Measurements from ENCODE around the gene LCN6. TPM values are rescaled to one million over a fixed set of nuclear protein-coding genes. Genes with fewer than 3 reads are reported as not detected.
A peak's percentile ranks its signal among the peaks of the same experiment; 100 is the strongest.

LCN6 gene
- total and polyA plus RNA-seq, 10 of the 15 experiments (the other 5 are each of a cell fraction or from before 2014, with no cell fraction given) = not detected

DNA sequence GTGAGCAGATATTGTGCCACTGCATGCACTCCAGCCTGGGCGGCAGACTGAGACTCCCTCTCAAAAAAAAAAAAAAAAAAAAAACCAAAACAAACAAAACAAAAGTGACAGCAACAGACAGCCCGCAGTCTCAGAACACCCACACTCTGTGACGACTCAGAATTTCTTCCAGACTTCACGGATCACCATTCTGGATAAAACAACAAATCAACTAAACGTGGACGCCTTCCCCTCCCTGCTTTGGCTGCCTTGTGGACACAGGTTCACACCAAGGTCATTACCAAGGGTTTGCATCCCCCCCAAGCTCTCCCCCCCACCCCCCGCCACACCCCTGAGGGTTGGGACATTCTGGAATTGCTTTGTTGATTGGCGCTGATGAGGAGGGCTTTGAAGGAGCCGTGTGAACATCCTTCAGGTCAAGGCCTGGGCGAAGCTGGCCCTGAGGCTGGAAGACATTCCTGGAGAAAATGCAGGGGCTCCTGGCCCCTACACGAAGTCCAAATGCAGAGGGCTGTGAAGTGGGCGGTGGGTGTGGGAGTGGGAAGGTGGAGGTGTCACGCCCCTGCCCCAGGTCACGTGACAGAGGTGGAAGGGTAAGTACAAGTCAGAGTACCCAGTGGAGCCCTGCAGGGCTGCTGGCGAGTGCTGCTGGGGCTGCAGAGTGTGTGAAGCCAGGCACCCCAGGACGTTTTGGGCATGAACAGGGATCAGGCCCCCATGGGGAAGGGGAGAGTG lies 15.7 kb downstream of the LCN6 start:
- no peak overlapping the region for H3K27ac ChIP-seq (ENCODE audit: control insufficient read depth, insufficient read depth)
- RAD21 ChIA-PET (ENCODE audit: unreplicated experiment) = no interaction called here
- H4K20me1 ChIP-seq (ENCODE audit: control insufficient read depth, insufficient read depth) = no peaks in the 10 kb centered on the region; the same call in 1 of the 2 replicates
- WGBS (ENCODE audit: insufficient coverage, insufficient replicate concordance, low lambda C conversion rate, missing lambda C conversion rate) = 51% methylated on average over 14 of the region's 16 CpGs
- no peaks in the 10 kb centered on the region for H3K9me3 ChIP-seq (replicated peaks; ENCODE audit: control insufficient read depth, insufficient read depth, low read length)
- H3K4me1 ChIP-seq (ENCODE audit: control insufficient read depth, insufficient read depth, low read length) = peaks cover 6% of the 10 kb centered on the region
- H3K4me2 ChIP-seq (ENCODE audit: control insufficient read depth, insufficient read depth) = no peak overlapping the region
- no peak overlapping the region for H3K9ac ChIP-seq (ENCODE audit: control insufficient read depth, insufficient read depth, low read length)
- no peaks in the 10 kb centered on the region for H3K27me3 ChIP-seq (replicated peaks in 1 of 2; ENCODE audit: control insufficient read depth in 2 of 2, insufficient read depth in 2 of 2, low read length in 1 of 2)
- intact Hi-C loops (cut with micrococcal nuclease; ENCODE audit: unreplicated experiment) (no loop called here), in situ Hi-C loops (cut with MboI) (no loop called here)
- FAIRE-seq = no peak
- no peak for ATAC-seq
- BruUV-seq (replicated peaks) = no TSS peak
- peaks cover 21% of the 10 kb centered on the region for H3K79me2 ChIP-seq (ENCODE audit: control insufficient read depth, insufficient read depth, low read length)
- no peak for DNase-seq (ENCODE audit: low read depth, low spot score)
- no peaks in the 10 kb centered on the region for H3K36me3 ChIP-seq (ENCODE audit: control insufficient read depth in 2 of 2, insufficient read depth in 2 of 2, low read length in 1 of 2)
- POLR2A ChIA-PET = interaction anchor here (0.6 kb wide), 1 partner anchor 40 kb away, joined by 3 read pairs; no protein-coding TSS in a partner anchor
- SMC1A ChIA-PET (ENCODE audit: uncharacterized antibody, unreplicated experiment) = no interaction called here
- no peak overlapping the region for H3K4me3 ChIP-seq
- no peak overlapping the region for H2AFZ ChIP-seq (ENCODE audit: control insufficient read depth, low read depth, low read length)
- TF ChIP-seq, protein P1, sequence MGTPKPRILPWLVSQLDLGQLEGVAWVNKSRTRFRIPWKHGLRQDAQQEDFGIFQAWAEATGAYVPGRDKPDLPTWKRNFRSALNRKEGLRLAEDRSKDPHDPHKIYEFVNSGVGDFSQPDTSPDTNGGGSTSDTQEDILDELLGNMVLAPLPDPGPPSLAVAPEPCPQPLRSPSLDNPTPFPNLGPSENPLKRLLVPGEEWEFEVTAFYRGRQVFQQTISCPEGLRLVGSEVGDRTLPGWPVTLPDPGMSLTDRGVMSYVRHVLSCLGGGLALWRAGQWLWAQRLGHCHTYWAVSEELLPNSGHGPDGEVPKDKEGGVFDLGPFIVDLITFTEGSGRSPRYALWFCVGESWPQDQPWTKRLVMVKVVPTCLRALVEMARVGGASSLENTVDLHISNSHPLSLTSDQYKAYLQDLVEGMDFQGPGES (IDR thresholded peaks at IDR 0.05) = no peak
- TF ChIP-seq, protein P2, sequence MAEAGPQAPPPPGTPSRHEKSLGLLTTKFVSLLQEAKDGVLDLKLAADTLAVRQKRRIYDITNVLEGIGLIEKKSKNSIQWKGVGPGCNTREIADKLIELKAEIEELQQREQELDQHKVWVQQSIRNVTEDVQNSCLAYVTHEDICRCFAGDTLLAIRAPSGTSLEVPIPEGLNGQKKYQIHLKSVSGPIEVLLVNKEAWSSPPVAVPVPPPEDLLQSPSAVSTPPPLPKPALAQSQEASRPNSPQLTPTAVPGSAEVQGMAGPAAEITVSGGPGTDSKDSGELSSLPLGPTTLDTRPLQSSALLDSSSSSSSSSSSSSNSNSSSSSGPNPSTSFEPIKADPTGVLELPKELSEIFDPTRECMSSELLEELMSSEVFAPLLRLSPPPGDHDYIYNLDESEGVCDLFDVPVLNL (IDR thresholded peaks at IDR 0.05; ENCODE audit: low read depth, low read length) = no peak
- TF ChIP-seq SMARCA5 (IDR thresholded peaks at IDR 0.05) (no peak), HDAC6 (IDR thresholded peaks at IDR 0.05; ENCODE audit: unreplicated experiment) (no peak), BHLHE40 (IDR thresholded peaks at IDR 0.05; ENCODE audit: borderline replicate concordance in 1 of 2, low read depth in 2 of 2, low read length in 1 of 2) (peak in 1 of 2 experiments; percentile 39; a peak in 1 of 4 replicates)
- TF ChIP-seq, protein P3, sequence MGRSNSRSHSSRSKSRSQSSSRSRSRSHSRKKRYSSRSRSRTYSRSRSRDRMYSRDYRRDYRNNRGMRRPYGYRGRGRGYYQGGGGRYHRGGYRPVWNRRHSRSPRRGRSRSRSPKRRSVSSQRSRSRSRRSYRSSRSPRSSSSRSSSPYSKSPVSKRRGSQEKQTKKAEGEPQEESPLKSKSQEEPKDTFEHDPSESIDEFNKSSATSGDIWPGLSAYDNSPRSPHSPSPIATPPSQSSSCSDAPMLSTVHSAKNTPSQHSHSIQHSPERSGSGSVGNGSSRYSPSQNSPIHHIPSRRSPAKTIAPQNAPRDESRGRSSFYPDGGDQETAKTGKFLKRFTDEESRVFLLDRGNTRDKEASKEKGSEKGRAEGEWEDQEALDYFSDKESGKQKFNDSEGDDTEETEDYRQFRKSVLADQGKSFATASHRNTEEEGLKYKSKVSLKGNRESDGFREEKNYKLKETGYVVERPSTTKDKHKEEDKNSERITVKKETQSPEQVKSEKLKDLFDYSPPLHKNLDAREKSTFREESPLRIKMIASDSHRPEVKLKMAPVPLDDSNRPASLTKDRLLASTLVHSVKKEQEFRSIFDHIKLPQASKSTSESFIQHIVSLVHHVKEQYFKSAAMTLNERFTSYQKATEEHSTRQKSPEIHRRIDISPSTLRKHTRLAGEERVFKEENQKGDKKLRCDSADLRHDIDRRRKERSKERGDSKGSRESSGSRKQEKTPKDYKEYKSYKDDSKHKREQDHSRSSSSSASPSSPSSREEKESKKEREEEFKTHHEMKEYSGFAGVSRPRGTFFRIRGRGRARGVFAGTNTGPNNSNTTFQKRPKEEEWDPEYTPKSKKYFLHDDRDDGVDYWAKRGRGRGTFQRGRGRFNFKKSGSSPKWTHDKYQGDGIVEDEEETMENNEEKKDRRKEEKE (IDR thresholded peaks at IDR 0.05) = no peak
- TF ChIP-seq, protein P4, sequence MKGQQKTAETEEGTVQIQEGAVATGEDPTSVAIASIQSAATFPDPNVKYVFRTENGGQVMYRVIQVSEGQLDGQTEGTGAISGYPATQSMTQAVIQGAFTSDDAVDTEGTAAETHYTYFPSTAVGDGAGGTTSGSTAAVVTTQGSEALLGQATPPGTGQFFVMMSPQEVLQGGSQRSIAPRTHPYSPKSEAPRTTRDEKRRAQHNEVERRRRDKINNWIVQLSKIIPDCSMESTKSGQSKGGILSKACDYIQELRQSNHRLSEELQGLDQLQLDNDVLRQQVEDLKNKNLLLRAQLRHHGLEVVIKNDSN (IDR thresholded peaks at IDR 0.05; ENCODE audit: borderline replicate concordance, extremely low read length, insufficient read depth, low read depth, low read length) = peak; percentile 44
- TF ChIP-seq, protein P5, sequence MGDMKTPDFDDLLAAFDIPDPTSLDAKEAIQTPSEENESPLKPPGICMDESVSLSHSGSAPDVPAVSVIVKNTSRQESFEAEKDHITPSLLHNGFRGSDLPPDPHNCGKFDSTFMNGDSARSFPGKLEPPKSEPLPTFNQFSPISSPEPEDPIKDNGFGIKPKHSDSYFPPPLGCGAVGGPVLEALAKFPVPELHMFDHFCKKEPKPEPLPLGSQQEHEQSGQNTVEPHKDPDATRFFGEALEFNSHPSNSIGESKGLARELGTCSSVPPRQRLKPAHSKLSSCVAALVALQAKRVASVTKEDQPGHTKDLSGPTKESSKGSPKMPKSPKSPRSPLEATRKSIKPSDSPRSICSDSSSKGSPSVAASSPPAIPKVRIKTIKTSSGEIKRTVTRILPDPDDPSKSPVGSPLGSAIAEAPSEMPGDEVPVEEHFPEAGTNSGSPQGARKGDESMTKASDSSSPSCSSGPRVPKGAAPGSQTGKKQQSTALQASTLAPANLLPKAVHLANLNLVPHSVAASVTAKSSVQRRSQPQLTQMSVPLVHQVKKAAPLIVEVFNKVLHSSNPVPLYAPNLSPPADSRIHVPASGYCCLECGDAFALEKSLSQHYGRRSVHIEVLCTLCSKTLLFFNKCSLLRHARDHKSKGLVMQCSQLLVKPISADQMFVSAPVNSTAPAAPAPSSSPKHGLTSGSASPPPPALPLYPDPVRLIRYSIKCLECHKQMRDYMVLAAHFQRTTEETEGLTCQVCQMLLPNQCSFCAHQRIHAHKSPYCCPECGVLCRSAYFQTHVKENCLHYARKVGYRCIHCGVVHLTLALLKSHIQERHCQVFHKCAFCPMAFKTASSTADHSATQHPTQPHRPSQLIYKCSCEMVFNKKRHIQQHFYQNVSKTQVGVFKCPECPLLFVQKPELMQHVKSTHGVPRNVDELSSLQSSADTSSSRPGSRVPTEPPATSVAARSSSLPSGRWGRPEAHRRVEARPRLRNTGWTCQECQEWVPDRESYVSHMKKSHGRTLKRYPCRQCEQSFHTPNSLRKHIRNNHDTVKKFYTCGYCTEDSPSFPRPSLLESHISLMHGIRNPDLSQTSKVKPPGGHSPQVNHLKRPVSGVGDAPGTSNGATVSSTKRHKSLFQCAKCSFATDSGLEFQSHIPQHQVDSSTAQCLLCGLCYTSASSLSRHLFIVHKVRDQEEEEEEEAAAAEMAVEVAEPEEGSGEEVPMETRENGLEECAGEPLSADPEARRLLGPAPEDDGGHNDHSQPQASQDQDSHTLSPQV (IDR thresholded peaks at IDR 0.05) = no peak
- CTCF ChIA-PET = interaction anchor here (1.1 kb wide), 1 partner anchor 9 kb away, joined by 4 read pairs; no protein-coding TSS in a partner anchor
